HEK293 (cell line): Measurements from ENCODE around the gene BIK.

Experiments
- CTCF ChIP-seq: fragments of 450-650 bp; formaldehyde crosslinking; IDR thresholded peaks from 2 replicates; pipeline ENCODE4 v1.5.1; 2016; ENCODE audit warnings: missing biosample characterization, missing genetic modification characterization
- ZNF248 ChIP-seq: fragments of 450-650 bp; formaldehyde crosslinking; IDR thresholded peaks from 2 replicates; pipeline ENCODE4 v1.5.1; 2017; ENCODE audit warnings: missing biosample characterization, missing genetic modification characterization
- ZNF433 ChIP-seq: fragments of 450-650 bp; formaldehyde crosslinking; IDR thresholded peaks from 2 replicates; pipeline ENCODE4 v1.5.1; 2016; ENCODE audit warnings: missing biosample characterization, missing genetic modification characterization, low read depth
- TF ChIP-seq, protein P1 (sequence below): fragments of 450-650 bp; formaldehyde crosslinking; IDR thresholded peaks from 2 replicates; pipeline ENCODE4 v1.5.1; 2016; ENCODE audit warnings: missing biosample characterization, missing genetic modification characterization

GRCh38 chr22:43128928-43129424 lies 18.4 kb downstream of the BIK start:
- no peak for TF ChIP-seq CTCF
- no peak for TF ChIP-seq ZNF433
- TF ChIP-seq, protein P1, sequence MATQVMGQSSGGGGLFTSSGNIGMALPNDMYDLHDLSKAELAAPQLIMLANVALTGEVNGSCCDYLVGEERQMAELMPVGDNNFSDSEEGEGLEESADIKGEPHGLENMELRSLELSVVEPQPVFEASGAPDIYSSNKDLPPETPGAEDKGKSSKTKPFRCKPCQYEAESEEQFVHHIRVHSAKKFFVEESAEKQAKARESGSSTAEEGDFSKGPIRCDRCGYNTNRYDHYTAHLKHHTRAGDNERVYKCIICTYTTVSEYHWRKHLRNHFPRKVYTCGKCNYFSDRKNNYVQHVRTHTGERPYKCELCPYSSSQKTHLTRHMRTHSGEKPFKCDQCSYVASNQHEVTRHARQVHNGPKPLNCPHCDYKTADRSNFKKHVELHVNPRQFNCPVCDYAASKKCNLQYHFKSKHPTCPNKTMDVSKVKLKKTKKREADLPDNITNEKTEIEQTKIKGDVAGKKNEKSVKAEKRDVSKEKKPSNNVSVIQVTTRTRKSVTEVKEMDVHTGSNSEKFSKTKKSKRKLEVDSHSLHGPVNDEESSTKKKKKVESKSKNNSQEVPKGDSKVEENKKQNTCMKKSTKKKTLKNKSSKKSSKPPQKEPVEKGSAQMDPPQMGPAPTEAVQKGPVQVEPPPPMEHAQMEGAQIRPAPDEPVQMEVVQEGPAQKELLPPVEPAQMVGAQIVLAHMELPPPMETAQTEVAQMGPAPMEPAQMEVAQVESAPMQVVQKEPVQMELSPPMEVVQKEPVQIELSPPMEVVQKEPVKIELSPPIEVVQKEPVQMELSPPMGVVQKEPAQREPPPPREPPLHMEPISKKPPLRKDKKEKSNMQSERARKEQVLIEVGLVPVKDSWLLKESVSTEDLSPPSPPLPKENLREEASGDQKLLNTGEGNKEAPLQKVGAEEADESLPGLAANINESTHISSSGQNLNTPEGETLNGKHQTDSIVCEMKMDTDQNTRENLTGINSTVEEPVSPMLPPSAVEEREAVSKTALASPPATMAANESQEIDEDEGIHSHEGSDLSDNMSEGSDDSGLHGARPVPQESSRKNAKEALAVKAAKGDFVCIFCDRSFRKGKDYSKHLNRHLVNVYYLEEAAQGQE (tag by site-specific recombination): no peak
- TF ChIP-seq ZNF248 (tag by site-specific recombination): no peak
